Brain microvascular endothelial cell (primary cell): ENCODE data around the gene JMJD1C.
A peak's percentile ranks its signal among the peaks of the same experiment; 100 is the strongest.

Source experiments
- DNase-seq: peaks from one replicate; pipeline ENCODE4 v3.0.0-alpha.2; 2020
- H3K27ac ChIP-seq: fragments of 250-450 bp; sonication (Bioruptor Pico); 2 replicates; pipeline ENCODE4 v1.5.1; 2020; ENCODE audit warnings: mild to moderate bottlenecking, moderate library complexity
- H3K27me3 ChIP-seq: fragments of 250-450 bp; sonication (Bioruptor Pico); replicated peaks from 2 replicates; pipeline ENCODE4 v1.5.1; 2020; ENCODE audit warnings: mild to moderate bottlenecking
- H3K36me3 ChIP-seq: fragments of 250-450 bp; sonication (Bioruptor Pico); replicated peaks from 2 replicates; pipeline ENCODE4 v1.5.1; 2020; ENCODE audit warnings: mild to moderate bottlenecking
- H3K4me3 ChIP-seq: 2 replicates; pipeline ENCODE4 v1.5.1; 2011; ENCODE audit warnings: low read depth, mild to moderate bottlenecking, control low read depth, low read length, moderate library complexity
- CTCF ChIP-seq: IDR thresholded peaks from 2 replicates; pipeline ENCODE4 v1.5.1; 2011; ENCODE audit warnings: low read depth, mild to moderate bottlenecking, moderate library complexity, low read length, control low read depth, inconsistent platforms; ENCODE audit errors: missing control alignments
- in situ Hi-C: cut with HindIII; loops from 2 replicates; pipeline ENCODE4 v1.10.0; 2017; ENCODE audit warnings: low sequenced_read_pairs, low pct_ligation_motif_present

JMJD1C gene

GRCh38 chr10:63200431-63200830 lies 265.3 kb downstream of the JMJD1C start:
- Histone ChIP-seq H3K27me3 (no peaks in the 10 kb centered on the region), H3K36me3 (peaks cover 24% of the 10 kb centered on the region), H3K4me3 (no peak overlapping the region), H3K27ac (no peak overlapping the region)
- no peak for TF ChIP-seq CTCF
- DNase-seq: no peak
- in situ Hi-C loops: no loop called here

- no peak for TF ChIP-seq CTCF
- Histone ChIP-seq H3K36me3 (peaks cover 23% of the 10 kb centered on the region), H3K4me3 (no peak overlapping the region), H3K27me3 (no peaks in the 10 kb centered on the region), H3K27ac (no peak overlapping the region)
- in situ Hi-C loops: no loop called here
- no peak for DNase-seq
Observed at GRCh38 chr10:63199716-63200115, 266.1 kb downstream of the JMJD1C start.

- in situ Hi-C loops: no loop called here
- Histone ChIP-seq H3K4me3 (no peak overlapping the region), H3K27me3 (no peaks in the 10 kb centered on the region), H3K36me3 (peaks cover 32% of the 10 kb centered on the region), H3K27ac (no peak overlapping the region)
- no peak for TF ChIP-seq CTCF
- peak; percentile 56 for DNase-seq
Observed at GRCh38 chr10:63197344-63198092, 268.3 kb downstream of the JMJD1C start.

GRCh38 chr10:63192826-63193225 lies 273.0 kb downstream of the JMJD1C start:
- Histone ChIP-seq H3K4me3 (no peak overlapping the region), H3K27ac (no peak overlapping the region), H3K36me3 (peaks cover 50% of the 10 kb centered on the region), H3K27me3 (no peaks in the 10 kb centered on the region)
- no peak for DNase-seq
- TF ChIP-seq CTCF: no peak
- in situ Hi-C loops: no loop called here

GRCh38 chr10:63175534-63175933 lies 290.2 kb downstream of the JMJD1C start:
- H3K27ac ChIP-seq: no peak overlapping the region

More at GRCh38 chr10:63175534-63175933, 290.2 kb downstream of the JMJD1C start:
- no peaks in the 10 kb centered on the region for H3K27me3 ChIP-seq
- in situ Hi-C loops: no loop called here
- peaks cover 51% of the 10 kb centered on the region for H3K36me3 ChIP-seq
- no peak overlapping the region for H3K4me3 ChIP-seq
- TF ChIP-seq CTCF: no peak
- no peak for DNase-seq
